Measurements from ENCODE around the gene NKAIN2. TPM values are rescaled to one million over a fixed set of nuclear protein-coding genes. Genes with fewer than 3 reads are reported as not detected.
"Not testable (repeated sequence)": the region's sequence is repeated elsewhere in the genome, so short reads cannot be mapped to it uniquely, and the experiment has no call there.

Gene NKAIN2
- polyA plus RNA-seq, 4 donors: 13.1 to 40.0 (median 18.3) TPM

- no peak for DNase-seq (ENCODE audit: low read depth in 4 of 4, low spot score in 3 of 4)
Measured at GRCh38 chr6:123953920-123954319, 150.3 kb downstream of the NKAIN2 start.

GRCh38 chr6:123956492-123957139, 153.0 kb downstream of the NKAIN2 start:
- DNase-seq (ENCODE audit: low read depth in 4 of 4, low spot score in 3 of 4): no peak

- DNase-seq (ENCODE audit: low read depth in 4 of 4, low spot score in 3 of 4): peak in 3 of 4 donors; percentile 16 to 19 (median 16)
Measured at GRCh38 chr6:123962508-123962907, 158.8 kb downstream of the NKAIN2 start.

GRCh38 chr6:123965894-123966293, 162.2 kb downstream of the NKAIN2 start:
- DNase-seq (ENCODE audit: low read depth in 4 of 4, low spot score in 3 of 4): no peak

GRCh38 chr6:123966618-123967017, 163.0 kb downstream of the NKAIN2 start:
- no peak for DNase-seq (ENCODE audit: low read depth in 4 of 4, low spot score in 3 of 4)

- no peak for DNase-seq (ENCODE audit: low read depth in 4 of 4, low spot score in 3 of 4)
Measured at GRCh38 chr6:123967905-123968304, 164.2 kb downstream of the NKAIN2 start.

GRCh38 chr6:123972600-123973294, 169.1 kb downstream of the NKAIN2 start:
- DNase-seq (ENCODE audit: low read depth in 4 of 4, low spot score in 3 of 4): no peak

GRCh38 chr6:123980311-123980710, 176.6 kb downstream of the NKAIN2 start:
- DNase-seq (ENCODE audit: low read depth in 4 of 4, low spot score in 3 of 4): no peak

- DNase-seq (ENCODE audit: low read depth in 4 of 4, low spot score in 3 of 4): no peak
Measured at GRCh38 chr6:123986938-123987337, 183.3 kb downstream of the NKAIN2 start.

GRCh38 chr6:123989918-123990317, 186.3 kb downstream of the NKAIN2 start:
- not testable (repeated sequence) for DNase-seq (ENCODE audit: low read depth in 4 of 4, low spot score in 3 of 4)

- no peak for DNase-seq (ENCODE audit: low read depth in 4 of 4, low spot score in 3 of 4)
Measured at GRCh38 chr6:123990376-123990775, 186.7 kb downstream of the NKAIN2 start.

GRCh38 chr6:123994168-123994567, 190.5 kb downstream of the NKAIN2 start:
- DNase-seq (ENCODE audit: low read depth in 4 of 4, low spot score in 3 of 4): no peak

GRCh38 chr6:123994891-123995635, 191.4 kb downstream of the NKAIN2 start:
- no peak for DNase-seq (ENCODE audit: low read depth in 4 of 4, low spot score in 3 of 4)

- no peak for DNase-seq (ENCODE audit: low read depth in 4 of 4, low spot score in 3 of 4)
Measured at GRCh38 chr6:123997223-123997622, 193.6 kb downstream of the NKAIN2 start.

GRCh38 chr6:124002377-124003081, 198.9 kb downstream of the NKAIN2 start:
- no peak for DNase-seq (ENCODE audit: low read depth in 4 of 4, low spot score in 3 of 4)

GRCh38 chr6:124007266-124007665, 203.6 kb downstream of the NKAIN2 start:
- no peak for DNase-seq (ENCODE audit: low read depth in 4 of 4, low spot score in 3 of 4)

GRCh38 chr6:124008000-124008987, 204.6 kb downstream of the NKAIN2 start:
- no peak for DNase-seq (ENCODE audit: low read depth in 4 of 4, low spot score in 3 of 4)

GRCh38 chr6:124008988-124009765, 205.5 kb downstream of the NKAIN2 start:
- DNase-seq (ENCODE audit: low read depth in 4 of 4, low spot score in 3 of 4): no peak

- no peak for DNase-seq (ENCODE audit: low read depth in 4 of 4, low spot score in 3 of 4)
Measured at GRCh38 chr6:124010574-124010973, 206.9 kb downstream of the NKAIN2 start.

All from left renal pelvis (tissue), 4 donors.